ENCODE measurements around the gene ZWILCH. TPM values are rescaled to one million over a fixed set of nuclear protein-coding genes. Genes with fewer than 3 reads are reported as not detected.
"Not testable (repeated sequence)": the region's sequence is repeated elsewhere in the genome, so short reads cannot be mapped to it uniquely, and the experiment has no call there.

Gene ZWILCH
- total and polyA plus RNA-seq, 9 donors = 3.5 to 9.6 (median 6.2) TPM

GRCh38 chr15:66461917-66462316, 43.2 kb upstream of the ZWILCH start:
- TF ChIP-seq EP300 (IDR thresholded peaks at IDR 0.05) (no peak), CTCF (IDR thresholded peaks at IDR 0.05) (no peak), POLR2A (IDR thresholded peaks at IDR 0.05) (no peak)
- DNase-seq = no peak
- WGBS, 3 donors = 97 to 98% (median 97%) methylated on average over 2 of the region's 2 CpGs
- intact Hi-C loops (cut with DNase I) = no loop called here
- no peaks in the 10 kb centered on the region for H3K27me3 ChIP-seq
- no peak overlapping the region for H3K4me3 ChIP-seq
- no peaks in the 10 kb centered on the region for H3K9me3 ChIP-seq
- no peak overlapping the region for H3K27ac ChIP-seq
- H3K36me3 ChIP-seq = no peaks in the 10 kb centered on the region
- H3K4me1 ChIP-seq (ENCODE audit: insufficient read depth) = no peaks in the 10 kb centered on the region

- H3K27ac ChIP-seq = no peak overlapping the region
- no peaks in the 10 kb centered on the region for H3K27me3 ChIP-seq
- no peaks in the 10 kb centered on the region for H3K4me1 ChIP-seq (ENCODE audit: insufficient read depth)
- H3K4me3 ChIP-seq = no peak overlapping the region
- DNase-seq = no peak
- no peaks in the 10 kb centered on the region for H3K9me3 ChIP-seq
- H3K36me3 ChIP-seq = no peaks in the 10 kb centered on the region
- 84 to 93% (median 84%) methylated on average over 4 of the region's 4 CpGs for WGBS, 3 donors
- TF ChIP-seq EP300 (IDR thresholded peaks at IDR 0.05) = no peak
- TF ChIP-seq POLR2A (IDR thresholded peaks at IDR 0.05) = no peak
- TF ChIP-seq CTCF (IDR thresholded peaks at IDR 0.05) = no peak
- intact Hi-C loops (cut with DNase I) = no loop called here
Measured at GRCh38 chr15:66462627-66463026, 42.5 kb upstream of the ZWILCH start.

GRCh38 chr15:66465294-66465693, 39.8 kb upstream of the ZWILCH start:
- H3K27me3 ChIP-seq; H3K4me1 ChIP-seq (ENCODE audit: insufficient read depth); H3K36me3 ChIP-seq; intact Hi-C loops (cut with DNase I); H3K9me3 ChIP-seq; H3K27ac ChIP-seq; H3K4me3 ChIP-seq; DNase-seq: not testable (repeated sequence)
- 94 to 98% (median 97%) methylated on average over 6 of the region's 6 CpGs for WGBS, 3 donors

- H3K4me1 ChIP-seq (ENCODE audit: insufficient read depth); H3K4me3 ChIP-seq; H3K9me3 ChIP-seq; H3K27me3 ChIP-seq; H3K36me3 ChIP-seq; DNase-seq; intact Hi-C loops (cut with DNase I); H3K27ac ChIP-seq: not testable (repeated sequence)
- WGBS, 3 donors = 91 to 95% (median 94%) methylated on average over 11 of the region's 11 CpGs
Measured at GRCh38 chr15:66467162-66468040, 37.7 kb upstream of the ZWILCH start.

- intact Hi-C loops (cut with DNase I); DNase-seq; H3K27ac ChIP-seq; H3K4me1 ChIP-seq (ENCODE audit: insufficient read depth); H3K9me3 ChIP-seq; H3K4me3 ChIP-seq; H3K36me3 ChIP-seq; H3K27me3 ChIP-seq: not testable (repeated sequence)
- 89 to 92% (median 91%) methylated on average over 4 of the region's 4 CpGs for WGBS, 3 donors
Measured at GRCh38 chr15:66470825-66471224, 34.3 kb upstream of the ZWILCH start.

Data from ovary (tissue), 9 donors.